ENCODE data around the gene TKTL1. TPM values are rescaled to one million over a fixed set of nuclear protein-coding genes. Genes with fewer than 3 reads are reported as not detected.
A peak's percentile ranks its signal among the peaks of the same experiment; 100 is the strongest.
"Not testable (repeated sequence)": the region's sequence is repeated elsewhere in the genome, so short reads cannot be mapped to it uniquely, and the experiment has no call there.

The TKTL1 gene
- total and polyA plus RNA-seq, 2 experiments from 2014 or later, result not detected

DNA sequence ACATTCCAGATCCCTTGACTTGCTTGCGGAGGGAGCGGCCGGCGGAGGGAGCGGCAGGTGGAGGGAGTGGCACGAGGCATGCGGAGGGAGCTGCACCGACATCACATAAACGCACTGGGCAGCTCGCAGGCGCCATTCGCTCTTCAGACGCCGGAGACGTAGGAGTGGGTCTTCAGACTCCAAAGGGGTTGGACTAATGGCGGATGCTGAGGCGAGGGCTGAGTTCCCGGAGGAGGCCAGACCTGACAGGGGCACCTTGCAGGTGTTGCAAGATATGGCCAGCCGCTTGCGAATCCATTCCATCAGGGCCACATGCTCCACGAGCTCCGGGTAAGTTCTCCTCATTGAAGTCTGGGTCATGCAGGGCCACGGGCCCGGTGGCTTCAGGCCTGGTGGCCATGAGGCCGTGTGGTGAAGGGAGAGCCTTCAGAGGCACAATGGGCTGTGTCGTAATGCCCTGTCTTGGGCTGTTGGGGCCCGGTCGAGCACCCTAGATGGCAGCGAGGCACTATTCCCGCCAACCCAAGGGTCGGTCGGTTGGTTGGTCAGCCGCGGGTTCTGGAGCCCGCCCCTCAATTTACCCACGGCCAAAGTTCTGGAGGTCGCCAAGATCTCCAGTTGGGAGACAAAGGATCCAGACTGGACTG, at the start of gene TKTL1 (continued):
- TF ChIP-seq, protein P1, sequence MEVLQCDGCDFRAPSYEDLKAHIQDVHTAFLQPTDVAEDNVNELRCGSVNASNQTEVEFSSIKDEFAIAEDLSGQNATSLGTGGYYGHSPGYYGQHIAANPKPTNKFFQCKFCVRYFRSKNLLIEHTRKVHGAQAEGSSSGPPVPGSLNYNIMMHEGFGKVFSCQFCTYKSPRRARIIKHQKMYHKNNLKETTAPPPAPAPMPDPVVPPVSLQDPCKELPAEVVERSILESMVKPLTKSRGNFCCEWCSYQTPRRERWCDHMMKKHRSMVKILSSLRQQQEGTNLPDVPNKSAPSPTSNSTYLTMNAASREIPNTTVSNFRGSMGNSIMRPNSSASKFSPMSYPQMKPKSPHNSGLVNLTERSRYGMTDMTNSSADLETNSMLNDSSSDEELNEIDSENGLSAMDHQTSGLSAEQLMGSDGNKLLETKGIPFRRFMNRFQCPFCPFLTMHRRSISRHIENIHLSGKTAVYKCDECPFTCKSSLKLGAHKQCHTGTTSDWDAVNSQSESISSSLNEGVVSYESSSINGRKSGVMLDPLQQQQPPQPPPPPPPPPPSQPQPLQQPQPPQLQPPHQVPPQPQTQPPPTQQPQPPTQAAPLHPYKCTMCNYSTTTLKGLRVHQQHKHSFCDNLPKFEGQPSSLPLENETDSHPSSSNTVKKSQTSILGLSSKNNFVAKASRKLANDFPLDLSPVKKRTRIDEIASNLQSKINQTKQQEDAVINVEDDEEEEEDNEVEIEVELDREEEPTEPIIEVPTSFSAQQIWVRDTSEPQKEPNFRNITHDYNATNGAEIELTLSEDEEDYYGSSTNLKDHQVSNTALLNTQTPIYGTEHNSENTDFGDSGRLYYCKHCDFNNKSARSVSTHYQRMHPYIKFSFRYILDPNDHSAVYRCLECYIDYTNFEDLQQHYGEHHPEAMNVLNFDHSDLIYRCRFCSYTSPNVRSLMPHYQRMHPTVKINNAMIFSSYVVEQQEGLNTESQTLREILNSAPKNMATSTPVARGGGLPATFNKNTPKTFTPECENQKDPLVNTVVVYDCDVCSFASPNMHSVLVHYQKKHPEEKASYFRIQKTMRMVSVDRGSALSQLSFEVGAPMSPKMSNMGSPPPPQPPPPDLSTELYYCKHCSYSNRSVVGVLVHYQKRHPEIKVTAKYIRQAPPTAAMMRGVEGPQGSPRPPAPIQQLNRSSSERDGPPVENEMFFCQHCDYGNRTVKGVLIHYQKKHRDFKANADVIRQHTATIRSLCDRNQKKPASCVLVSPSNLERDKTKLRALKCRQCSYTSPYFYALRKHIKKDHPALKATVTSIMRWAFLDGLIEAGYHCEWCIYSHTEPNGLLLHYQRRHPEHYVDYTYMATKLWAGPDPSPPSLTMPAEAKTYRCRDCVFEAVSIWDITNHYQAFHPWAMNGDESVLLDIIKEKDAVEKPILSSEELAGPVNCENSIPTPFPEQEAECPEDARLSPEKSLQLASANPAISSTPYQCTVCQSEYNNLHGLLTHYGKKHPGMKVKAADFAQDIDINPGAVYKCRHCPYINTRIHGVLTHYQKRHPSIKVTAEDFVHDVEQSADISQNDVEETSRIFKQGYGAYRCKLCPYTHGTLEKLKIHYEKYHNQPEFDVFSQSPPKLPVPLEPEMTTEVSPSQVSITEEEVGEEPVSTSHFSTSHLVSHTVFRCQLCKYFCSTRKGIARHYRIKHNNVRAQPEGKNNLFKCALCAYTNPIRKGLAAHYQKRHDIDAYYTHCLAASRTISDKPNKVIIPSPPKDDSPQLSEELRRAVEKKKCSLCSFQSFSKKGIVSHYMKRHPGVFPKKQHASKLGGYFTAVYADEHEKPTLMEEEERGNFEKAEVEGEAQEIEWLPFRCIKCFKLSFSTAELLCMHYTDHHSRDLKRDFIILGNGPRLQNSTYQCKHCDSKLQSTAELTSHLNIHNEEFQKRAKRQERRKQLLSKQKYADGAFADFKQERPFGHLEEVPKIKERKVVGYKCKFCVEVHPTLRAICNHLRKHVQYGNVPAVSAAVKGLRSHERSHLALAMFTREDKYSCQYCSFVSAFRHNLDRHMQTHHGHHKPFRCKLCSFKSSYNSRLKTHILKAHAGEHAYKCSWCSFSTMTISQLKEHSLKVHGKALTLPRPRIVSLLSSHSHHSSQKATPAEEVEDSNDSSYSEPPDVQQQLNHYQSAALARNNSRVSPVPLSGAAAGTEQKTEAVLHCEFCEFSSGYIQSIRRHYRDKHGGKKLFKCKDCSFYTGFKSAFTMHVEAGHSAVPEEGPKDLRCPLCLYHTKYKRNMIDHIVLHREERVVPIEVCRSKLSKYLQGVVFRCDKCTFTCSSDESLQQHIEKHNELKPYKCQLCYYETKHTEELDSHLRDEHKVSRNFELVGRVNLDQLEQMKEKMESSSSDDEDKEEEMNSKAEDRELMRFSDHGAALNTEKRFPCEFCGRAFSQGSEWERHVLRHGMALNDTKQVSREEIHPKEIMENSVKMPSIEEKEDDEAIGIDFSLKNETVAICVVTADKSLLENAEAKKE (CRISPR knock-in tag; IDR thresholded peaks at IDR 0.05), result no peak

DNA sequence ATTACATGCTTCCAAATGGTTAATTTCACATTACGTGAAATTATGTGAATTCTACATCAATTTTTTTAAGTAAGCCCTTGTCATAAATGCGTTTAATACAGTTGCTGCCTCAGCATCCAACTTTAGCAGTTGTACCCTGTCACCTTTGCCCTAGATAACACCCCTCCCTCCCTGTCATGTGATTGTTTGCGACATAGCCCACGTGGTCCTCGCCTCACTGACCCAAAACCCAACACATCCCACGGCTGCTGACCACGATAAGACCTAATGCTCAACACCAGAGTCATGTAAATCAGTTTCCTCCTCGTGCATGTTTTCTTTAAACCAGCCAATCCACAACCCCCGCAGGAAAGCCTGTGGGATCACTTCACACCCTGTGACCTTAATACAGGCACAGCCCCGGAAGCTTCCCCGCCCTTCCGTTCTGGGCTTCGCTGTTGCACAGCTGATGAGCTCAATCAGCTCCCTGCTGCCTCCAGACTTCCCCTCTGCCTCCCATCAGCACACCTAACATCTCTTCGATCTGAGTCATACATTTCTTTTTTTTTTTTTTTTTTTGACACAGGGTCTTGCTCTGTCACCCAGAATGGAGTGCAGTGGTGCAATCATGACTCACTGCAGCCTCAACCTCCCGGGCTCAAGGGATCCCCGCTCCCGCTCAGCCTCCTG, 48.1 kb upstream of the TKTL1 start:
- not testable (repeated sequence) for H3K9me2 ChIP-seq (ENCODE audit: insufficient read depth); H3K9me3 Mint-ChIP-seq; H3K36me3 ChIP-seq (ENCODE audit: insufficient read depth); H3K27ac Mint-ChIP-seq; H3K4me1 Mint-ChIP-seq; H3K27ac ChIP-seq (ENCODE audit: low read depth); H3K4me1 ChIP-seq (ENCODE audit: insufficient read depth); H3K27me3 ChIP-seq (ENCODE audit: insufficient read depth); H3K79me2 ChIP-seq (replicated peaks; ENCODE audit: insufficient read depth); H4K20me1 ChIP-seq (replicated peaks; ENCODE audit: insufficient read depth); H3K27me3 Mint-ChIP-seq (ENCODE audit: insufficient read depth, low read depth, poor library complexity); H3K36me3 Mint-ChIP-seq (ENCODE audit: low read depth); H3K4me2 ChIP-seq; ATAC-seq; H3K4me3 Mint-ChIP-seq; DNase-seq (ENCODE audit: low spot score); H2AFZ ChIP-seq; H3K4me3 ChIP-seq; H3F3A ChIP-seq (replicated peaks; ENCODE audit: low read depth)

DNA sequence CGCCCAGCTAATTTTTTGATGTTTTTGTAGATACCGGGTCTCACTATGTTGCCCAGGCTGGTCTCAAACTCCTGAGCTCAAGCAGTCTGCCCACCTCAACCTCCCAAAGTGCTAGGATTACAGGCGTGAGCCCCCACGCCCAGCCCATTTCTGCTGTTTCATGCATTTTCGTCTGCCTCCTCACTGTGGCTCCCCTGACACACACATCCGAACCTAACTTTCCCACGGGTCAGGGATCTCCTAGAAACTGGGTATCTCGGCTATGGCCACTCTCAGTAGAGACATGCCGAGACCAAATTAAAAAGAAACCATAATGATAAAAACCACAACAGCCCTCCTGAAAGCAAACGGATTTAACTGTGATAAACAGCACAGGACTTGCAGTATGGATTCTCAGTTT, 47.5 kb upstream of the TKTL1 start:
- H3K36me3 ChIP-seq (ENCODE audit: insufficient read depth); H3K79me2 ChIP-seq (replicated peaks; ENCODE audit: insufficient read depth); ATAC-seq; H3K27ac Mint-ChIP-seq; H3K27me3 Mint-ChIP-seq (ENCODE audit: insufficient read depth, low read depth, poor library complexity); DNase-seq (ENCODE audit: low spot score); H3K9me3 Mint-ChIP-seq; H3K4me3 Mint-ChIP-seq; H3K4me1 Mint-ChIP-seq; H4K20me1 ChIP-seq (replicated peaks; ENCODE audit: insufficient read depth); H3K27me3 ChIP-seq (ENCODE audit: insufficient read depth); H3K4me2 ChIP-seq; H2AFZ ChIP-seq; H3K4me1 ChIP-seq (ENCODE audit: insufficient read depth); H3K4me3 ChIP-seq; H3F3A ChIP-seq (replicated peaks; ENCODE audit: low read depth); H3K9me2 ChIP-seq (ENCODE audit: insufficient read depth); H3K36me3 Mint-ChIP-seq (ENCODE audit: low read depth); H3K27ac ChIP-seq (ENCODE audit: low read depth): not testable (repeated sequence)

DNA sequence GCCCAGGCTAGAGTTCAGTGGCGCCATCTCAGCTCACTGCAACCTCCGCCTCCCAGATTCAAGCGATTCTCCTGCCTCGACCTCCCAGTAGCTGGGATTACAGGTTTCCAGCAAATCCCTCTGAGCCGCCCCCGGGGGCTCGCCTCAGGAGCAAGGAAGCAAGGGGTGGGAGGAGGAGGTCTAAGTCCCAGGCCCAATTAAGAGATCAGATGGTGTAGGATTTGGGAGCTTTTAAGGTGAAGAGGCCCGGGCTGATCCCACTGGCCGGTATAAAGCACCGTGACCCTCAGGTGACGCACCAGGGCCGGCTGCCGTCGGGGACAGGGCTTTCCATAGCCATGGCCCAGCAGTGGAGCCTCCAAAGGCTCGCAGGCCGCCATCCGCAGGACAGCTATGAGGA, 38.3 kb upstream of the TKTL1 start, which contains the start of gene OPN1MW3:
Gene OPN1MW3, plus strand, starts transcription at position 301 of the 400 bp plus-strand sequence. Its CDS starts 38 bp downstream, at position 339.
- H2AFZ ChIP-seq; H3K27ac ChIP-seq (ENCODE audit: low read depth); H3K9me3 Mint-ChIP-seq; DNase-seq (ENCODE audit: low spot score); H3K27ac Mint-ChIP-seq; H3K36me3 Mint-ChIP-seq (ENCODE audit: low read depth); H4K20me1 ChIP-seq (replicated peaks; ENCODE audit: insufficient read depth); H3K36me3 ChIP-seq (ENCODE audit: insufficient read depth); H3K4me3 ChIP-seq; H3K9me2 ChIP-seq (ENCODE audit: insufficient read depth); H3F3A ChIP-seq (replicated peaks; ENCODE audit: low read depth); H3K27me3 Mint-ChIP-seq (ENCODE audit: insufficient read depth, low read depth, poor library complexity); H3K4me1 Mint-ChIP-seq; H3K4me2 ChIP-seq; H3K27me3 ChIP-seq (ENCODE audit: insufficient read depth); H3K4me3 Mint-ChIP-seq; H3K79me2 ChIP-seq (replicated peaks; ENCODE audit: insufficient read depth); H3K4me1 ChIP-seq (ENCODE audit: insufficient read depth): not testable (repeated sequence)
- peak; percentile 29; the same call in 2 of the 3 replicates for ATAC-seq

DNA sequence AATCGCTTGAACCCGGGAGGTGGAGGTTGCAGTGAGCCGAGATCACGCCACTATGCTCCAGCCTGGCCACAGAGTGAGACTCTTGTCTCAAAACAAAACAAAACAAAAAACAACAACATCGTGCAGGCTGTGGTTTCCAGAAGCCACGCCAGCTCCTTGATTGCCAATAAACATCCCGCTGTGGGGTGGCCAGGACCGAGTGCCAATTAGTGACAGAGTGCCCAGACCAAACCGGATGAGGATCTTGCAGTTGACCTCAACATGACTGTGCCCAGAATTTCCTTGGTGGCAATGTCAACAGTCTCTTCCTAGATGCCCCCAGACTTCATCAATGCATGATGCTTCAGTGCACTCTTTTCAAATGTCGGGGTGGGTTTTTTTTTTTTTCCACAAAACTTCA, 36.9 kb upstream of the TKTL1 start:
- H3K27ac ChIP-seq (ENCODE audit: low read depth); ATAC-seq; H3K9me3 Mint-ChIP-seq; H3K79me2 ChIP-seq (replicated peaks; ENCODE audit: insufficient read depth); H4K20me1 ChIP-seq (replicated peaks; ENCODE audit: insufficient read depth); H3K36me3 Mint-ChIP-seq (ENCODE audit: low read depth); H3K27ac Mint-ChIP-seq; H3K4me1 Mint-ChIP-seq; DNase-seq (ENCODE audit: low spot score); H3K4me1 ChIP-seq (ENCODE audit: insufficient read depth); H3K4me3 ChIP-seq; H3K4me2 ChIP-seq; H3K36me3 ChIP-seq (ENCODE audit: insufficient read depth); H2AFZ ChIP-seq; H3K27me3 ChIP-seq (ENCODE audit: insufficient read depth); H3F3A ChIP-seq (replicated peaks; ENCODE audit: low read depth); H3K4me3 Mint-ChIP-seq; H3K9me2 ChIP-seq (ENCODE audit: insufficient read depth); H3K27me3 Mint-ChIP-seq (ENCODE audit: insufficient read depth, low read depth, poor library complexity): not testable (repeated sequence)
